ENCODE measurements around the gene KIF3A. TPM values are rescaled to one million over a fixed set of nuclear protein-coding genes. Genes with fewer than 3 reads are reported as not detected.

The KIF3A gene
- total and polyA plus RNA-seq, 4 experiments from 2014 or later: 9.7 to 25.9 (median 18.5) TPM

GRCh38 chr5:132752581-132753125 lies 15.3 kb upstream of the KIF3A start:
- peaks cover 7% of the 10 kb centered on the region for H3K4me1 ChIP-seq (ENCODE audit: insufficient read depth, low read length)
- Mint-ChIP-seq H3K36me3 (peaks cover 12 to 30% of the 10 kb centered on the region in 2 donors), H3K27ac (peak overlapping the region; percentile 17 to 85 (median 51)), H3K4me1 (peaks cover 12 to 28% (median 17%) of the 10 kb centered on the region in 4 donors), H3K27me3 (no peaks in the 10 kb centered on the region), H3K9me3 (no peaks in the 10 kb centered on the region), H3K4me3 (no peak overlapping the region)
- no peaks in the 10 kb centered on the region for H3K27me3 ChIP-seq (ENCODE audit: insufficient read depth, low read length)
- ChIA-PET POLR2A (ENCODE audit: partially characterized antibody) (interaction anchor here (0.8 to 2.1 kb wide), 2 partner anchors 15 to 257 kb away, joined by 5 to 6 read pairs; partner anchors contain the start of gene KIF3A), CTCF (ENCODE audit: partially characterized antibody) (interaction anchor here (1.2 to 4.3 kb wide), 2 partner anchors 37 to 68 kb away, joined by 3 to 21 read pairs; no protein-coding TSS in a partner anchor)
- H3K27ac ChIP-seq (ENCODE audit: low read depth, low read length): no peak overlapping the region
- DNase-seq: no peak
- intact Hi-C loops (cut with micrococcal nuclease): no loop called here
- no peaks in the 10 kb centered on the region for H3K9me3 ChIP-seq (ENCODE audit: control insufficient read depth in 1 of 2, low read length in 2 of 2)
- no peaks in the 10 kb centered on the region for H3K36me3 ChIP-seq (ENCODE audit: insufficient read depth, low read length)
- no peak overlapping the region for H3K4me3 ChIP-seq (ENCODE audit: low read length in 2 of 2)

- Mint-ChIP-seq H3K4me1 (peaks cover 12 to 28% (median 17%) of the 10 kb centered on the region in 4 donors), H3K36me3 (peaks cover 12 to 24% of the 10 kb centered on the region in 2 donors), H3K9me3 (no peaks in the 10 kb centered on the region), H3K27ac (peak overlapping the region; percentile 37 to 85 (median 71)), H3K4me3 (peak overlapping the region in 1 of 8 donors; percentile 29), H3K27me3 (no peaks in the 10 kb centered on the region)
- POLR2A ChIA-PET (ENCODE audit: partially characterized antibody): interaction anchor here (0.8 kb wide), 1 partner anchor 15 kb away, joined by 6 read pairs; the partner anchor contains the start of gene KIF3A
- Histone ChIP-seq H3K4me3 (ENCODE audit: low read length in 2 of 2) (no peak overlapping the region), H3K27me3 (ENCODE audit: insufficient read depth, low read length) (no peaks in the 10 kb centered on the region), H3K9me3 (ENCODE audit: control insufficient read depth in 1 of 2, low read length in 2 of 2) (no peaks in the 10 kb centered on the region), H3K4me1 (ENCODE audit: insufficient read depth, low read length) (peaks cover 7% of the 10 kb centered on the region), H3K36me3 (ENCODE audit: insufficient read depth, low read length) (no peaks in the 10 kb centered on the region), H3K27ac (ENCODE audit: low read depth, low read length) (no peak overlapping the region)
- intact Hi-C loops (cut with micrococcal nuclease): no loop called here
- CTCF ChIA-PET (ENCODE audit: partially characterized antibody): interaction anchor here (1.2 to 4.3 kb wide), 2 partner anchors 37 to 69 kb away, joined by 3 to 21 read pairs; no protein-coding TSS in a partner anchor
- DNase-seq: no peak
Measured at GRCh38 chr5:132751971-132752580, 14.7 kb upstream of the KIF3A start.

GRCh38 chr5:132751444-132751843 lies 14.1 kb upstream of the KIF3A start:
- Histone ChIP-seq H3K36me3 (ENCODE audit: insufficient read depth, low read length) (no peaks in the 10 kb centered on the region), H3K27ac (ENCODE audit: low read depth, low read length) (no peak overlapping the region), H3K9me3 (ENCODE audit: control insufficient read depth in 1 of 2, low read length in 2 of 2) (no peaks in the 10 kb centered on the region), H3K4me3 (ENCODE audit: low read length in 2 of 2) (no peak overlapping the region), H3K4me1 (ENCODE audit: insufficient read depth, low read length) (peaks cover 7% of the 10 kb centered on the region), H3K27me3 (ENCODE audit: insufficient read depth, low read length) (no peaks in the 10 kb centered on the region)
- ChIA-PET POLR2A (ENCODE audit: partially characterized antibody) (interaction anchor here (5.8 kb wide), 1 partner anchor 13 kb away, joined by 91 read pairs; the partner anchor contains the start of gene KIF3A), CTCF (ENCODE audit: partially characterized antibody) (interaction anchor here (1.2 to 4.3 kb wide), 3 partner anchors 14 to 69 kb away, joined by 3 to 21 read pairs (median 7); partner anchors contain the start of gene KIF3A)
- intact Hi-C loops (cut with micrococcal nuclease): no loop called here
- DNase-seq: peak in 3 of 5 donors; percentile 12 to 53 (median 31)
- Mint-ChIP-seq H3K27ac (peak overlapping the region; percentile 52 to 87 (median 75)), H3K36me3 (peaks cover 12 to 24% of the 10 kb centered on the region in 2 donors), H3K9me3 (no peaks in the 10 kb centered on the region), H3K4me3 (no peak overlapping the region), H3K4me1 (peaks cover 12 to 28% (median 17%) of the 10 kb centered on the region in 4 donors), H3K27me3 (no peaks in the 10 kb centered on the region)

GRCh38 chr5:132750471-132751230 lies 13.3 kb upstream of the KIF3A start:
- no peak for DNase-seq
- no peaks in the 10 kb centered on the region for H3K9me3 ChIP-seq (ENCODE audit: control insufficient read depth in 1 of 2, low read length in 2 of 2)
- CTCF ChIA-PET (ENCODE audit: partially characterized antibody): interaction anchor here (0.6 to 1.7 kb wide), 4 partner anchors 14 to 255 kb away, joined by 3 to 7 read pairs (median 3); partner anchors contain the start of gene KIF3A
- no peaks in the 10 kb centered on the region for H3K27me3 ChIP-seq (ENCODE audit: insufficient read depth, low read length)
- H3K36me3 Mint-ChIP-seq: peaks cover 12 to 21% of the 10 kb centered on the region in 2 donors
- intact Hi-C loops (cut with micrococcal nuclease): no loop called here
- no peak overlapping the region for H3K27ac ChIP-seq (ENCODE audit: low read depth, low read length)
- no peak overlapping the region for H3K4me3 Mint-ChIP-seq
- H3K27ac Mint-ChIP-seq: peak overlapping the region; percentile 32 to 81 (median 75)
- H3K4me1 ChIP-seq (ENCODE audit: insufficient read depth, low read length): peaks cover 7% of the 10 kb centered on the region
- no peaks in the 10 kb centered on the region for H3K36me3 ChIP-seq (ENCODE audit: insufficient read depth, low read length)
- POLR2A ChIA-PET (ENCODE audit: partially characterized antibody): interaction anchor here (5.8 kb wide), 1 partner anchor 13 kb away, joined by 91 read pairs; the partner anchor contains the start of gene KIF3A
- no peaks in the 10 kb centered on the region for H3K9me3 Mint-ChIP-seq
- no peak overlapping the region for H3K4me3 ChIP-seq (ENCODE audit: low read length in 2 of 2)
- peaks cover 12 to 28% (median 17%) of the 10 kb centered on the region in 4 donors for H3K4me1 Mint-ChIP-seq
- H3K27me3 Mint-ChIP-seq: no peaks in the 10 kb centered on the region

- DNase-seq: no peak
- ChIA-PET POLR2A (ENCODE audit: partially characterized antibody) (interaction anchor here (0.7 to 5.8 kb wide), 2 partner anchors 11 to 12 kb away, joined by 3 to 91 read pairs; partner anchors contain the start of gene KIF3A), CTCF (ENCODE audit: partially characterized antibody) (interaction anchor here (1.1 to 1.2 kb wide), 2 partner anchors 28 to 71 kb away, joined by 3 read pairs; no protein-coding TSS in a partner anchor)
- Histone ChIP-seq H3K27me3 (ENCODE audit: insufficient read depth, low read length) (no peaks in the 10 kb centered on the region), H3K36me3 (ENCODE audit: insufficient read depth, low read length) (no peaks in the 10 kb centered on the region), H3K27ac (ENCODE audit: low read depth, low read length) (no peak overlapping the region), H3K9me3 (ENCODE audit: control insufficient read depth in 1 of 2, low read length in 2 of 2) (no peaks in the 10 kb centered on the region), H3K4me1 (ENCODE audit: insufficient read depth, low read length) (peaks cover 7% of the 10 kb centered on the region), H3K4me3 (ENCODE audit: low read length in 2 of 2) (no peak overlapping the region)
- no peaks in the 10 kb centered on the region for H3K9me3 Mint-ChIP-seq
- peaks cover 10 to 28% (median 15%) of the 10 kb centered on the region in 4 donors for H3K4me1 Mint-ChIP-seq
- H3K27ac Mint-ChIP-seq: peak overlapping the region in 6 of 7 donors; percentile 58 to 84 (median 74)
- peak overlapping the region in 5 of 8 donors; percentile 29 to 74 (median 69) for H3K4me3 Mint-ChIP-seq
- intact Hi-C loops (cut with micrococcal nuclease): loop anchor here (5.0 kb wide), 1 partner anchor 118 kb away; the partner anchor contains the start of genes GDF9 and UQCRQ
- peaks cover 12 to 21% of the 10 kb centered on the region in 2 donors for H3K36me3 Mint-ChIP-seq
- no peaks in the 10 kb centered on the region for H3K27me3 Mint-ChIP-seq
Measured at GRCh38 chr5:132749506-132749905, 12.2 kb upstream of the KIF3A start.

GRCh38 chr5:132748522-132749000 lies 11.2 kb upstream of the KIF3A start:
- no peak for DNase-seq
- no peaks in the 10 kb centered on the region for H3K9me3 ChIP-seq (ENCODE audit: control insufficient read depth in 1 of 2, low read length in 2 of 2)
- peak overlapping the region; percentile 34 to 79 (median 70) for H3K4me3 Mint-ChIP-seq
- H3K4me1 Mint-ChIP-seq: peaks cover 10 to 28% (median 15%) of the 10 kb centered on the region in 4 donors
- H3K4me1 ChIP-seq (ENCODE audit: insufficient read depth, low read length): peaks cover 7% of the 10 kb centered on the region
- intact Hi-C loops (cut with micrococcal nuclease): loop anchor here (5.0 kb wide), 1 partner anchor 119 kb away; the partner anchor contains the start of genes GDF9 and UQCRQ
- H3K27me3 Mint-ChIP-seq: no peaks in the 10 kb centered on the region
- ChIA-PET POLR2A (ENCODE audit: partially characterized antibody) (interaction anchor here (1.0 to 5.8 kb wide), 4 partner anchors 11 to 74 kb away, joined by 4 to 91 read pairs (median 9); partner anchors contain the start of gene KIF3A), CTCF (ENCODE audit: partially characterized antibody) (interaction anchor here (1.0 to 3.2 kb wide), 4 partner anchors 8 to 71 kb away, joined by 3 to 55 read pairs (median 16); partner anchors contain the start of gene KIF3A)
- no peaks in the 10 kb centered on the region for H3K9me3 Mint-ChIP-seq
- H3K4me3 ChIP-seq (ENCODE audit: low read length in 2 of 2): no peak overlapping the region
- no peaks in the 10 kb centered on the region for H3K27me3 ChIP-seq (ENCODE audit: insufficient read depth, low read length)
- no peaks in the 10 kb centered on the region for H3K36me3 ChIP-seq (ENCODE audit: insufficient read depth, low read length)
- H3K36me3 Mint-ChIP-seq: peaks cover 11 to 15% of the 10 kb centered on the region in 2 donors
- no peak overlapping the region for H3K27ac ChIP-seq (ENCODE audit: low read depth, low read length)
- H3K27ac Mint-ChIP-seq: peak overlapping the region; percentile 74 to 84 (median 75)

Measured in CD4-positive, alpha-beta memory T cell (primary cell).